Osteoblast (primary cell): Measurements from ENCODE around the gene COL16A1. TPM values are rescaled to one million over a fixed set of nuclear protein-coding genes. Genes with fewer than 3 reads are reported as not detected.

ENCODE experiments used
- DNase-seq: peaks from one replicate; pipeline ENCODE4 v3.0.0; 2011; ENCODE audit warnings: low spot score, mixed read lengths; ENCODE audit not compliant: insufficient read length; ENCODE audit errors: missing footprints
- H2AFZ ChIP-seq: 2 replicates; pipeline ENCODE4 v1.6.0; 2011; ENCODE audit warnings: mild to moderate bottlenecking, low read length
- H3K27ac ChIP-seq: 2 replicates; pipeline ENCODE4 v1.5.1; 2011; ENCODE audit warnings: mild to moderate bottlenecking, low read depth, low read length, moderate library complexity
- H3K27me3 ChIP-seq: 2 replicates; pipeline ENCODE4 v1.6.0; 2012; ENCODE audit warnings: mild to moderate bottlenecking, control low read depth, inconsistent platforms, low read length, moderate library complexity; ENCODE audit not compliant: insufficient read depth
- H3K36me3 ChIP-seq: 2 replicates; pipeline ENCODE4 v1.5.1; 2011; ENCODE audit warnings: mild to moderate bottlenecking, low read length, control low read depth, moderate library complexity; ENCODE audit not compliant: insufficient read depth
- H3K4me1 ChIP-seq: 2 replicates; pipeline ENCODE4 v1.5.1; 2011; ENCODE audit warnings: mild to moderate bottlenecking, low read length, control low read depth, moderate library complexity; ENCODE audit not compliant: insufficient read depth
- H3K4me2 ChIP-seq: 2 replicates; pipeline ENCODE4 v1.6.0; 2011; ENCODE audit warnings: mild to moderate bottlenecking, low read length; ENCODE audit not compliant: insufficient read depth
- H3K4me3 ChIP-seq: fragments of 200-600 bp; sonication (generic); 3 replicates; pipeline ENCODE4 v1.5.1; 2012; ENCODE audit warnings: mild to moderate bottlenecking, low read length, inconsistent platforms; ENCODE audit not compliant: insufficient read depth
- H3K79me2 ChIP-seq: 2 replicates; pipeline ENCODE4 v1.6.0; 2012; ENCODE audit warnings: mild to moderate bottlenecking, low read length, control low read depth, inconsistent platforms; ENCODE audit not compliant: insufficient read depth
- H3K9me3 ChIP-seq: 2 replicates; pipeline ENCODE4 v1.5.1; 2011; ENCODE audit warnings: low read depth, low read length, control low read depth
- H4K20me1 ChIP-seq: 2 replicates; pipeline ENCODE4 v1.6.0; 2012; ENCODE audit warnings: mild to moderate bottlenecking, low read length, control low read depth; ENCODE audit not compliant: insufficient read depth
- CTCF ChIP-seq: IDR thresholded peaks from 2 replicates; pipeline ENCODE4 v1.5.1; 2011; ENCODE audit warnings: mild to moderate bottlenecking, low read depth, low read length, moderate library complexity; ENCODE audit errors: extremely low read depth
- total RNA-seq: library from RNA; depleted of rRNA; stranded (reverse); fragments of >200 nt; gene quantifications from 2 replicates; pipeline ENCODE4 v1.2.3, GENCODE V29; 2012

The COL16A1 gene
- total RNA-seq, 1 donor = 197 TPM

GRCh38 chr1:31669786-31670592 lies 33.8 kb downstream of the COL16A1 start:
- no peak overlapping the region for H3K4me3 ChIP-seq
- TF ChIP-seq CTCF = no peak
- peak; percentile 85 for DNase-seq
- no peaks in the 10 kb centered on the region for H3K9me3 ChIP-seq
- H3K36me3 ChIP-seq = peaks cover 89% of the 10 kb centered on the region
- H3K27me3 ChIP-seq = no peaks in the 10 kb centered on the region
- no peak overlapping the region for H2AFZ ChIP-seq
- no peak overlapping the region for H3K4me2 ChIP-seq
- peaks cover 7% of the 10 kb centered on the region for H3K4me1 ChIP-seq
- H4K20me1 ChIP-seq = peaks cover 4% of the 10 kb centered on the region
- no peak overlapping the region for H3K27ac ChIP-seq
- no peaks in the 10 kb centered on the region for H3K79me2 ChIP-seq

GRCh38 chr1:31669433-31669785 lies 34.4 kb downstream of the COL16A1 start:
- peaks cover 4% of the 10 kb centered on the region for H4K20me1 ChIP-seq
- TF ChIP-seq CTCF = no peak
- H2AFZ ChIP-seq = no peak overlapping the region
- H3K27ac ChIP-seq = no peak overlapping the region
- no peaks in the 10 kb centered on the region for H3K27me3 ChIP-seq
- H3K4me1 ChIP-seq = peaks cover 7% of the 10 kb centered on the region
- no peaks in the 10 kb centered on the region for H3K9me3 ChIP-seq
- DNase-seq = peak; percentile 50
- peaks cover 86% of the 10 kb centered on the region for H3K36me3 ChIP-seq
- H3K4me2 ChIP-seq = no peak overlapping the region
- no peaks in the 10 kb centered on the region for H3K79me2 ChIP-seq
- no peak overlapping the region for H3K4me3 ChIP-seq

DNA sequence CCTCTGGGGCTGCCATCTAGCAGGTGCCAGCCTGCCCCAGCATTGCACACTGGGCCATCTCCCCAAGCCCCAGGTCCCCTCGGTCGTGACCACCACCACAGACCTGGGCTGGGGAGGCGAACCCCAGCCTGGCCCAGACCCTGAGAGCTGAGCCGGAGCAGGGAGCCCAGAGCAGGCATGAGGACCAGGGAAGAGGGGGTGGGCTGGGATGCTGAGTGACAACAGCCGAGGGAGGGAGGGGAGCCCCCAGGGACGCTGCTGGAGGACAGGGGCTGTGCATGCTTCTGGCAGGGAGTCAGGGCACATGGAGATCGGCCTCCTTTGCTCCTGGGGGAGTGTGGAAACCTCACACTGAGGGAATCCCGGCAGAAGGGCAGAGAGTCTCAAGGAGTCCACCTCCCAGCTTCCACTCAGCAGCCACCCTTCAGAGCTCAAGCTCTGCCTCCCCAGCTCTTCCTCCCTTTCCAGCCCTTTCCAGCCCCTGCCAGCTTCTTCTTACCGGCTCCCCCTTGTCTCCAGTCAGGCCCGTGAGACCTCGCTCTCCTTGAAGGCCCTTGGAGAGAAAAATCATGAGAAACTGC lies 35.4 kb downstream of the COL16A1 start:
- no peaks in the 10 kb centered on the region for H3K27me3 ChIP-seq
- TF ChIP-seq CTCF = no peak
- no peaks in the 10 kb centered on the region for H3K79me2 ChIP-seq
- H3K36me3 ChIP-seq = peaks cover 80% of the 10 kb centered on the region
- no peak overlapping the region for H3K4me2 ChIP-seq
- peak; percentile 85 for DNase-seq
- no peak overlapping the region for H2AFZ ChIP-seq
- peaks cover 4% of the 10 kb centered on the region for H4K20me1 ChIP-seq
- H3K4me3 ChIP-seq = no peak overlapping the region
- no peak overlapping the region for H3K27ac ChIP-seq
- H3K4me1 ChIP-seq = peaks cover 7% of the 10 kb centered on the region
- H3K9me3 ChIP-seq = no peaks in the 10 kb centered on the region

DNA sequence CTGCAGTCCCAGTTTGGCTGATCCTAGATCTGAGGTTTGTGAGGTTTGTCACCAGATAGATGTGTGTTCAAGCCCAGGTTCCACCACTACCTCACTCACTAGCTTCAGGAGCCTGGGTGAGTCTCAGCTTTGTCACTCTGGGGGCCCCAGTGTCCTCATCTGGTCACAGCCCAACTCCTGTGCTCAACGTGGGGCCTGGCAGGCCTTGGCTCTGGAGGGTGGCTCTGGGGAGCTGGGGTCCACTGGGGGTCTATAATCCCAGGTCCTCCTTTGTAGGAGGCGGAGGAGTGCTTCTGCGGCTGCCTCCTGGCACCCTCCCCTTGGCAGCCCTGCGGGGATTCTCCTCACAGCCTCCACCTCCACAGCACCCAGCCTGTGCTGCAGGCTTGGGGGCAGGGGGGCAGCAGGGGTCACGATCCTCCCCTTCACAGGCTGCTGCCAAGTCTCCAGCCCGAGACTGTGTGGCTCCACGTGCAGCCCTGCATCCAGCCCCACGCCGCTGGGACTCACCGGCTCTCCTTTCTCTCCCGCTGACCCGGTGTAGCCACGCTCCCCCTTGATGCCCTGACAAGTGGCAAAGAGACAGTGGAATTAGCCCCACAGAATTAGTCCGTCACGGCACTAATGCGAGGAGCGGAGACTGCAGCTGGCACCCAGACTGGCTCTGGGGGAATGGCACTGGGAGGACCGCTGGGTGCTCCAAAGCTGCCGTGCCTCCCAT lies 36.6 kb downstream of the COL16A1 start:
- no peak for TF ChIP-seq CTCF
- Histone ChIP-seq H3K79me2 (no peaks in the 10 kb centered on the region), H3K4me1 (peaks cover 7% of the 10 kb centered on the region), H2AFZ (no peak overlapping the region), H4K20me1 (peaks cover 3% of the 10 kb centered on the region), H3K36me3 (peaks cover 75% of the 10 kb centered on the region), H3K27me3 (no peaks in the 10 kb centered on the region), H3K4me3 (no peak overlapping the region), H3K4me2 (no peak overlapping the region), H3K9me3 (no peaks in the 10 kb centered on the region), H3K27ac (no peak overlapping the region)
- DNase-seq = peak; percentile 87
